Gastrocnemius medialis (tissue), 4 donors: ENCODE results near the gene ARHGEF11. TPM values are rescaled to one million over a fixed set of nuclear protein-coding genes. Genes with fewer than 3 reads are reported as not detected.
"Not testable (repeated sequence)": the region's sequence is repeated elsewhere in the genome, so short reads cannot be mapped to it uniquely, and the experiment has no call there.

Source experiments
- ATAC-seq, 2 donors: fragments of 150-250 bp; one replicate each; pipeline ENCODE4 v1.9.1; 2016
- DNase-seq, 2 donors: peaks; one replicate each; pipeline ENCODE4 v3.0.0-alpha.2; 2019
- H3K27ac ChIP-seq, 4 donors: fragments of 200-600 bp; sonication (generic); 1 replicate in 1 of 4; 2 replicates in 3 of 4; pipeline ENCODE4 v1.5.1; 2016 to 2018; ENCODE audit warnings: mild to moderate bottlenecking in 2 of 4, moderate library complexity in 1 of 4
- H3K27me3 ChIP-seq, 3 donors: fragments of 200-600 bp; sonication (generic) in 2 of 3; 1 replicate in 1 of 3; 2 replicates in 2 of 3; pipeline versions ENCODE4 v1.5.1 to v1.6.0; 2016 to 2019; ENCODE audit warnings: mild to moderate bottlenecking in 1 of 3, moderate library complexity in 1 of 3
- H3K36me3 ChIP-seq, 2 donors: fragments of 200-600 bp; sonication (generic) in 1 of 2; one replicate each; pipeline ENCODE4 v1.5.1; 2017 to 2018
- H3K4me1 ChIP-seq, 2 donors: fragments of 200-600 bp; sonication (generic) in 1 of 2; one replicate each; pipeline ENCODE4 v1.5.1; 2016 to 2017; ENCODE audit warnings: mild to moderate bottlenecking in 2 of 2
- H3K4me3 ChIP-seq, 4 donors: fragments of 200-600 bp; sonication (generic) in 3 of 4; 1 replicate in 1 of 4; 2 replicates in 3 of 4; pipeline ENCODE4 v1.5.1; 2016 to 2019; ENCODE audit warnings: mild to moderate bottlenecking in 2 of 4
- H3K9me3 ChIP-seq, 3 donors: fragments of 200-600 bp; sonication (generic) in 2 of 3; 1 replicate in 1 of 3; 2 replicates in 2 of 3; pipeline ENCODE4 v1.5.1; 2016 to 2019
- CTCF ChIP-seq, 5 experiments: fragments of 450-650 bp in 3 of 5; fragments of 200-600 bp in 2 of 5; sonication (generic) in 2 of 5; IDR thresholded peaks in 4 of 5; conservative IDR thresholded peaks in 1 of 5; 1 replicate in 4 of 5; 2 replicates in 1 of 5; pipeline ENCODE4 v1.5.1; 2016 to 2019; ENCODE audit warnings: antibody characterized with exemption in 5 of 5, mild to moderate bottlenecking in 3 of 5, moderate library complexity in 3 of 5
- POLR2A ChIP-seq, 2 donors: fragments of 450-650 bp; IDR thresholded peaks; one replicate each; pipeline ENCODE4 v1.6.1; 2017; ENCODE audit warnings: antibody characterized with exemption in 2 of 2, mild to moderate bottlenecking in 2 of 2, moderate library complexity in 2 of 2
- in situ Hi-C, 4 donors: fragments of 200-750 bp; cut with MboI; loops; one replicate each; pipeline versions ENCODE4 v1.15.0 to v1.8.0; 2017; ENCODE audit warnings: low sequenced_read_pairs in 4 of 4
- intact Hi-C: fragments of 100-400 bp; cut with DNase I; formaldehyde crosslinking; loops from one replicate; pipeline ENCODE4 v1.15.1; 2023; ENCODE audit warnings: low total_unique reads
- total RNA-seq, 4 donors: library from RNA; depleted of rRNA; stranded (reverse); fragments of >200 nt; gene quantifications; one replicate each; pipeline versions ENCODE4 v1.1.0 to v1.2.3, GENCODE V29; 2016

Gene ARHGEF11
- total RNA-seq, 4 donors from 2014 or later = 19.5 to 33.4 (median 27.7) TPM

GRCh38 chr1:156930483-156930882 is 115.1 kb downstream of the ARHGEF11 start:
- Histone ChIP-seq H3K9me3 (no peaks in the 10 kb centered on the region), H3K4me3 (no peak overlapping the region), H3K4me1 (peaks cover 3 to 6% of the 10 kb centered on the region in 2 donors), H3K27ac (no peak overlapping the region), H3K27me3 (peaks cover 32 to 36% (median 34%) of the 10 kb centered on the region in 3 donors), H3K36me3 (peaks cover 0 to 4% of the 10 kb centered on the region in 2 donors)
- DNase-seq = no peak
- in situ Hi-C loops (no loop called here), intact Hi-C loops (no loop called here)
- TF ChIP-seq CTCF (IDR thresholded peaks at IDR 0.05 in 4 of 5, conservative IDR thresholded peaks at IDR 0.05 in 1 of 5) = no peak
- TF ChIP-seq POLR2A (IDR thresholded peaks at IDR 0.05) = no peak
- ATAC-seq = no peak

GRCh38 chr1:156929596-156930238 is 115.8 kb downstream of the ARHGEF11 start:
- TF ChIP-seq POLR2A (IDR thresholded peaks at IDR 0.05) (no peak), CTCF (IDR thresholded peaks at IDR 0.05 in 4 of 5, conservative IDR thresholded peaks at IDR 0.05 in 1 of 5) (no peak)
- Histone ChIP-seq H3K27me3 (peaks cover 39 to 43% (median 40%) of the 10 kb centered on the region in 3 donors), H3K9me3 (no peaks in the 10 kb centered on the region), H3K36me3 (no peaks in the 10 kb centered on the region), H3K4me3 (no peak overlapping the region), H3K4me1 (peaks cover 3 to 6% of the 10 kb centered on the region in 2 donors), H3K27ac (no peak overlapping the region)
- DNase-seq (no peak), ATAC-seq (no peak)
- intact Hi-C loops (no loop called here), in situ Hi-C loops (no loop called here)

GRCh38 chr1:156928043-156928602 is 117.4 kb downstream of the ARHGEF11 start:
- in situ Hi-C loops (no loop called here), intact Hi-C loops (no loop called here)
- H3K9me3 ChIP-seq = no peaks in the 10 kb centered on the region
- ATAC-seq = no peak
- no peak overlapping the region for H3K4me3 ChIP-seq
- TF ChIP-seq CTCF (IDR thresholded peaks at IDR 0.05 in 4 of 5, conservative IDR thresholded peaks at IDR 0.05 in 1 of 5) (peak in 2 of 5 experiments; percentile 3 to 15), POLR2A (IDR thresholded peaks at IDR 0.05) (no peak)
- peaks cover 3 to 13% of the 10 kb centered on the region in 2 donors for H3K4me1 ChIP-seq
- DNase-seq = no peak
- H3K27me3 ChIP-seq = peaks cover 54 to 59% (median 56%) of the 10 kb centered on the region in 3 donors
- no peak overlapping the region for H3K27ac ChIP-seq
- no peaks in the 10 kb centered on the region for H3K36me3 ChIP-seq

GRCh38 chr1:156927215-156928042 is 118.1 kb downstream of the ARHGEF11 start:
- H3K27me3 ChIP-seq = peaks cover 61 to 66% (median 63%) of the 10 kb centered on the region in 3 donors
- TF ChIP-seq POLR2A (IDR thresholded peaks at IDR 0.05) (no peak), CTCF (IDR thresholded peaks at IDR 0.05 in 4 of 5, conservative IDR thresholded peaks at IDR 0.05 in 1 of 5) (peak; percentile 22 to 60 (median 46))
- peak; percentile 30 to 34 for DNase-seq
- in situ Hi-C loops = no loop called here
- no peak overlapping the region for H3K27ac ChIP-seq
- peaks cover 3 to 13% of the 10 kb centered on the region in 2 donors for H3K4me1 ChIP-seq
- ATAC-seq = peak in 1 of 2 donors; percentile 26
- H3K9me3 ChIP-seq = no peaks in the 10 kb centered on the region
- H3K36me3 ChIP-seq = no peaks in the 10 kb centered on the region
- H3K4me3 ChIP-seq = peak overlapping the region in 3 of 4 donors; percentile 27 to 40 (median 34)
- intact Hi-C loops = no loop called here

GRCh38 chr1:156926695-156927094 is 118.8 kb downstream of the ARHGEF11 start:
- DNase-seq, ATAC-seq, in situ Hi-C loops: not testable (repeated sequence)

More at GRCh38 chr1:156926695-156927094, 118.8 kb downstream of the ARHGEF11 start:
- intact Hi-C loops, H3K4me3 ChIP-seq, H3K27ac ChIP-seq, H3K9me3 ChIP-seq, H3K36me3 ChIP-seq: not testable (repeated sequence)
- H3K4me1 ChIP-seq = peaks cover 3 to 13% of the 10 kb centered on the region in 2 donors
- H3K27me3 ChIP-seq = peaks cover 69 to 73% (median 71%) of the 10 kb centered on the region in 3 donors
